ENCODE measurements around the gene MAP6. TPM values are rescaled to one million over a fixed set of nuclear protein-coding genes. Genes with fewer than 3 reads are reported as not detected.

Gene MAP6
- total and polyA plus RNA-seq, 2 experiments from 2014 or later, result 0.31 to 1.2 TPM

GRCh38 chr11:75594211-75594610, 74.6 kb downstream of the MAP6 start (continued):
- TF ChIP-seq, protein P1, sequence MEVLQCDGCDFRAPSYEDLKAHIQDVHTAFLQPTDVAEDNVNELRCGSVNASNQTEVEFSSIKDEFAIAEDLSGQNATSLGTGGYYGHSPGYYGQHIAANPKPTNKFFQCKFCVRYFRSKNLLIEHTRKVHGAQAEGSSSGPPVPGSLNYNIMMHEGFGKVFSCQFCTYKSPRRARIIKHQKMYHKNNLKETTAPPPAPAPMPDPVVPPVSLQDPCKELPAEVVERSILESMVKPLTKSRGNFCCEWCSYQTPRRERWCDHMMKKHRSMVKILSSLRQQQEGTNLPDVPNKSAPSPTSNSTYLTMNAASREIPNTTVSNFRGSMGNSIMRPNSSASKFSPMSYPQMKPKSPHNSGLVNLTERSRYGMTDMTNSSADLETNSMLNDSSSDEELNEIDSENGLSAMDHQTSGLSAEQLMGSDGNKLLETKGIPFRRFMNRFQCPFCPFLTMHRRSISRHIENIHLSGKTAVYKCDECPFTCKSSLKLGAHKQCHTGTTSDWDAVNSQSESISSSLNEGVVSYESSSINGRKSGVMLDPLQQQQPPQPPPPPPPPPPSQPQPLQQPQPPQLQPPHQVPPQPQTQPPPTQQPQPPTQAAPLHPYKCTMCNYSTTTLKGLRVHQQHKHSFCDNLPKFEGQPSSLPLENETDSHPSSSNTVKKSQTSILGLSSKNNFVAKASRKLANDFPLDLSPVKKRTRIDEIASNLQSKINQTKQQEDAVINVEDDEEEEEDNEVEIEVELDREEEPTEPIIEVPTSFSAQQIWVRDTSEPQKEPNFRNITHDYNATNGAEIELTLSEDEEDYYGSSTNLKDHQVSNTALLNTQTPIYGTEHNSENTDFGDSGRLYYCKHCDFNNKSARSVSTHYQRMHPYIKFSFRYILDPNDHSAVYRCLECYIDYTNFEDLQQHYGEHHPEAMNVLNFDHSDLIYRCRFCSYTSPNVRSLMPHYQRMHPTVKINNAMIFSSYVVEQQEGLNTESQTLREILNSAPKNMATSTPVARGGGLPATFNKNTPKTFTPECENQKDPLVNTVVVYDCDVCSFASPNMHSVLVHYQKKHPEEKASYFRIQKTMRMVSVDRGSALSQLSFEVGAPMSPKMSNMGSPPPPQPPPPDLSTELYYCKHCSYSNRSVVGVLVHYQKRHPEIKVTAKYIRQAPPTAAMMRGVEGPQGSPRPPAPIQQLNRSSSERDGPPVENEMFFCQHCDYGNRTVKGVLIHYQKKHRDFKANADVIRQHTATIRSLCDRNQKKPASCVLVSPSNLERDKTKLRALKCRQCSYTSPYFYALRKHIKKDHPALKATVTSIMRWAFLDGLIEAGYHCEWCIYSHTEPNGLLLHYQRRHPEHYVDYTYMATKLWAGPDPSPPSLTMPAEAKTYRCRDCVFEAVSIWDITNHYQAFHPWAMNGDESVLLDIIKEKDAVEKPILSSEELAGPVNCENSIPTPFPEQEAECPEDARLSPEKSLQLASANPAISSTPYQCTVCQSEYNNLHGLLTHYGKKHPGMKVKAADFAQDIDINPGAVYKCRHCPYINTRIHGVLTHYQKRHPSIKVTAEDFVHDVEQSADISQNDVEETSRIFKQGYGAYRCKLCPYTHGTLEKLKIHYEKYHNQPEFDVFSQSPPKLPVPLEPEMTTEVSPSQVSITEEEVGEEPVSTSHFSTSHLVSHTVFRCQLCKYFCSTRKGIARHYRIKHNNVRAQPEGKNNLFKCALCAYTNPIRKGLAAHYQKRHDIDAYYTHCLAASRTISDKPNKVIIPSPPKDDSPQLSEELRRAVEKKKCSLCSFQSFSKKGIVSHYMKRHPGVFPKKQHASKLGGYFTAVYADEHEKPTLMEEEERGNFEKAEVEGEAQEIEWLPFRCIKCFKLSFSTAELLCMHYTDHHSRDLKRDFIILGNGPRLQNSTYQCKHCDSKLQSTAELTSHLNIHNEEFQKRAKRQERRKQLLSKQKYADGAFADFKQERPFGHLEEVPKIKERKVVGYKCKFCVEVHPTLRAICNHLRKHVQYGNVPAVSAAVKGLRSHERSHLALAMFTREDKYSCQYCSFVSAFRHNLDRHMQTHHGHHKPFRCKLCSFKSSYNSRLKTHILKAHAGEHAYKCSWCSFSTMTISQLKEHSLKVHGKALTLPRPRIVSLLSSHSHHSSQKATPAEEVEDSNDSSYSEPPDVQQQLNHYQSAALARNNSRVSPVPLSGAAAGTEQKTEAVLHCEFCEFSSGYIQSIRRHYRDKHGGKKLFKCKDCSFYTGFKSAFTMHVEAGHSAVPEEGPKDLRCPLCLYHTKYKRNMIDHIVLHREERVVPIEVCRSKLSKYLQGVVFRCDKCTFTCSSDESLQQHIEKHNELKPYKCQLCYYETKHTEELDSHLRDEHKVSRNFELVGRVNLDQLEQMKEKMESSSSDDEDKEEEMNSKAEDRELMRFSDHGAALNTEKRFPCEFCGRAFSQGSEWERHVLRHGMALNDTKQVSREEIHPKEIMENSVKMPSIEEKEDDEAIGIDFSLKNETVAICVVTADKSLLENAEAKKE (CRISPR knock-in tag; IDR thresholded peaks at IDR 0.05), result no peak
- TF ChIP-seq JUNB (IDR thresholded peaks at IDR 0.05; ENCODE audit: unreplicated experiment) (no peak), ZNF114 (CRISPR knock-in tag; IDR thresholded peaks at IDR 0.05) (no peak), NANOG (IDR thresholded peaks at IDR 0.05; ENCODE audit: borderline replicate concordance) (no peak), CREB1 (CRISPR knock-in tag; IDR thresholded peaks at IDR 0.05; ENCODE audit: low read depth) (no peak), POLR2AphosphoS5 (IDR thresholded peaks at IDR 0.05; ENCODE audit: low read depth) (no peak), EZH2 (IDR thresholded peaks at IDR 0.05; ENCODE audit: low read depth, unreplicated experiment) (no peak), STAT1 (IDR thresholded peaks at IDR 0.05; ENCODE audit: unreplicated experiment) (no peak)
- TF ChIP-seq, protein P2, sequence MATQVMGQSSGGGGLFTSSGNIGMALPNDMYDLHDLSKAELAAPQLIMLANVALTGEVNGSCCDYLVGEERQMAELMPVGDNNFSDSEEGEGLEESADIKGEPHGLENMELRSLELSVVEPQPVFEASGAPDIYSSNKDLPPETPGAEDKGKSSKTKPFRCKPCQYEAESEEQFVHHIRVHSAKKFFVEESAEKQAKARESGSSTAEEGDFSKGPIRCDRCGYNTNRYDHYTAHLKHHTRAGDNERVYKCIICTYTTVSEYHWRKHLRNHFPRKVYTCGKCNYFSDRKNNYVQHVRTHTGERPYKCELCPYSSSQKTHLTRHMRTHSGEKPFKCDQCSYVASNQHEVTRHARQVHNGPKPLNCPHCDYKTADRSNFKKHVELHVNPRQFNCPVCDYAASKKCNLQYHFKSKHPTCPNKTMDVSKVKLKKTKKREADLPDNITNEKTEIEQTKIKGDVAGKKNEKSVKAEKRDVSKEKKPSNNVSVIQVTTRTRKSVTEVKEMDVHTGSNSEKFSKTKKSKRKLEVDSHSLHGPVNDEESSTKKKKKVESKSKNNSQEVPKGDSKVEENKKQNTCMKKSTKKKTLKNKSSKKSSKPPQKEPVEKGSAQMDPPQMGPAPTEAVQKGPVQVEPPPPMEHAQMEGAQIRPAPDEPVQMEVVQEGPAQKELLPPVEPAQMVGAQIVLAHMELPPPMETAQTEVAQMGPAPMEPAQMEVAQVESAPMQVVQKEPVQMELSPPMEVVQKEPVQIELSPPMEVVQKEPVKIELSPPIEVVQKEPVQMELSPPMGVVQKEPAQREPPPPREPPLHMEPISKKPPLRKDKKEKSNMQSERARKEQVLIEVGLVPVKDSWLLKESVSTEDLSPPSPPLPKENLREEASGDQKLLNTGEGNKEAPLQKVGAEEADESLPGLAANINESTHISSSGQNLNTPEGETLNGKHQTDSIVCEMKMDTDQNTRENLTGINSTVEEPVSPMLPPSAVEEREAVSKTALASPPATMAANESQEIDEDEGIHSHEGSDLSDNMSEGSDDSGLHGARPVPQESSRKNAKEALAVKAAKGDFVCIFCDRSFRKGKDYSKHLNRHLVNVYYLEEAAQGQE (IDR thresholded peaks at IDR 0.05; ENCODE audit: unreplicated experiment), result no peak
